ENCODE results near the gene SPAG17. TPM values are rescaled to one million over a fixed set of nuclear protein-coding genes. Genes with fewer than 3 reads are reported as not detected.

SPAG17 gene
- polyA plus RNA-seq, 1 donor from 2014 or later = 0.25 TPM

- Histone ChIP-seq H3K9me3 (ENCODE audit: low read length) (no peaks in the 10 kb centered on the region), H3K27me3 (ENCODE audit: insufficient read depth, low read depth, low read length) (no peaks in the 10 kb centered on the region), H3K4me2 (ENCODE audit: low read length) (no peak overlapping the region), H4K20me1 (ENCODE audit: insufficient read depth) (no peaks in the 10 kb centered on the region), H3K4me3 (ENCODE audit: low read length) (no peak overlapping the region), H3K36me3 (ENCODE audit: insufficient read depth, low read length) (no peaks in the 10 kb centered on the region), H3K79me2 (replicated peaks; ENCODE audit: insufficient read depth, low read length) (no peaks in the 10 kb centered on the region), H2AFZ (ENCODE audit: low read depth, low read length) (no peak overlapping the region), H3F3A (ENCODE audit: insufficient read depth, low read length, poor library complexity, severe bottlenecking) (no peaks in the 10 kb centered on the region), H3K9ac (ENCODE audit: low read length) (no peak overlapping the region), H3K27ac (ENCODE audit: low read length) (no peak overlapping the region), H3K9me2 (ENCODE audit: insufficient read depth, low read length) (no peaks in the 10 kb centered on the region)
- TF ChIP-seq REST (IDR thresholded peaks at IDR 0.05; ENCODE audit: borderline replicate concordance) = no peak
- no peak for TF ChIP-seq MXI1 (conservative IDR thresholded peaks at IDR 0.05; ENCODE audit: poor library complexity, severe bottlenecking)
- TF ChIP-seq TAF1 (IDR thresholded peaks at IDR 0.05; ENCODE audit: low read depth) = no peak
- no peak for TF ChIP-seq EZH2 (IDR thresholded peaks at IDR 0.05; ENCODE audit: borderline replicate concordance, insufficient read depth, low read length, poor library complexity, severe bottlenecking)
- TF ChIP-seq CTCF (IDR thresholded peaks at IDR 0.05; ENCODE audit: poor library complexity, severe bottlenecking) = no peak
- no peak for TF ChIP-seq RAD21 (conservative IDR thresholded peaks at IDR 0.05)
- TF ChIP-seq POLR2AphosphoS5 (IDR thresholded peaks at IDR 0.05) = no peak
- no peak for TF ChIP-seq EP300 (conservative IDR thresholded peaks at IDR 0.05; ENCODE audit: poor library complexity, severe bottlenecking)
- TF ChIP-seq SMC3 (conservative IDR thresholded peaks at IDR 0.05; ENCODE audit: poor library complexity) = no peak
Observed at GRCh38 chr1:118132000-118132399, 53.0 kb downstream of the SPAG17 start.

- H3K9me2 ChIP-seq (ENCODE audit: insufficient read depth, low read length) = no peaks in the 10 kb centered on the region
- H2AFZ ChIP-seq (ENCODE audit: low read depth, low read length) = no peak overlapping the region
- no peaks in the 10 kb centered on the region for H3K79me2 ChIP-seq (replicated peaks; ENCODE audit: insufficient read depth, low read length)
- H3K27me3 ChIP-seq (ENCODE audit: insufficient read depth, low read depth, low read length) = no peaks in the 10 kb centered on the region
- no peak for TF ChIP-seq MXI1 (conservative IDR thresholded peaks at IDR 0.05; ENCODE audit: poor library complexity, severe bottlenecking)
- TF ChIP-seq EP300 (conservative IDR thresholded peaks at IDR 0.05; ENCODE audit: poor library complexity, severe bottlenecking) = no peak
- no peak for TF ChIP-seq REST (IDR thresholded peaks at IDR 0.05; ENCODE audit: borderline replicate concordance)
- no peak for TF ChIP-seq SMC3 (conservative IDR thresholded peaks at IDR 0.05; ENCODE audit: poor library complexity)
- no peak for TF ChIP-seq CTCF (IDR thresholded peaks at IDR 0.05; ENCODE audit: poor library complexity, severe bottlenecking)
- TF ChIP-seq RAD21 (conservative IDR thresholded peaks at IDR 0.05) = no peak
- no peak for TF ChIP-seq POLR2AphosphoS5 (IDR thresholded peaks at IDR 0.05)
- TF ChIP-seq EZH2 (IDR thresholded peaks at IDR 0.05; ENCODE audit: borderline replicate concordance, insufficient read depth, low read length, poor library complexity, severe bottlenecking) = no peak
- TF ChIP-seq TAF1 (IDR thresholded peaks at IDR 0.05; ENCODE audit: low read depth) = no peak
- H3K4me2 ChIP-seq (ENCODE audit: low read length) = no peak overlapping the region
- H4K20me1 ChIP-seq (ENCODE audit: insufficient read depth) = no peaks in the 10 kb centered on the region
- H3K4me3 ChIP-seq (ENCODE audit: low read length) = no peak overlapping the region
- no peaks in the 10 kb centered on the region for H3K36me3 ChIP-seq (ENCODE audit: insufficient read depth, low read length)
- H3K27ac ChIP-seq (ENCODE audit: low read length) = no peak overlapping the region
- H3K9me3 ChIP-seq (ENCODE audit: low read length) = no peaks in the 10 kb centered on the region
- H3F3A ChIP-seq (ENCODE audit: insufficient read depth, low read length, poor library complexity, severe bottlenecking) = no peaks in the 10 kb centered on the region
- H3K9ac ChIP-seq (ENCODE audit: low read length) = no peak overlapping the region
Observed at GRCh38 chr1:118128761-118129160, 56.3 kb downstream of the SPAG17 start.

Data from neural cell (in vitro differentiated cells).